Endothelial cell of umbilical vein (primary cell): ENCODE data around the gene ZNF385C. TPM values are rescaled to one million over a fixed set of nuclear protein-coding genes. Genes with fewer than 3 reads are reported as not detected.

Source experiments
- BruUV-seq: library from RNA; stranded (reverse); fragments of 400-500 nt; replicated peaks from 2 replicates; lab custom pipeline; 2021; lab: Mats Ljungman, UMichigan
- CTCF ChIA-PET: fragments of 300-600, 350-600 bp; sonication (Branson Sonifier 250); formaldehyde crosslinking; loops from one replicate; lab custom pipeline; 2021; ENCODE audit warnings: antibody characterized with exemption, inconsistent platforms; lab: Charles Lee
- POLR2A ChIA-PET: fragments of 300-600, 350-600 bp; sonication (Branson Sonifier 250); formaldehyde crosslinking; loops from one replicate; lab custom pipeline; 2021; ENCODE audit warnings: antibody characterized with exemption, inconsistent platforms; lab: Charles Lee
- DNase-seq: peaks from one replicate; pipeline ENCODE4 v3.0.0-alpha.2; 2011; ENCODE audit warnings: low read depth, low spot score
- FAIRE-seq: peaks from 2 replicates; lab custom pipeline; 2011; peaks lifted over from hg19 to GRCh38; lab: Jason Lieb, UNC
- H2AFZ ChIP-seq: 2 replicates; pipeline ENCODE4 v1.6.0; 2012; ENCODE audit warnings: low read depth, low read length, control low read depth, inconsistent platforms
- H3K27ac ChIP-seq: 2 replicates; pipeline ENCODE4 v1.5.1; 2011; ENCODE audit warnings: low read depth, mild to moderate bottlenecking, control low read depth, low read length, moderate library complexity; ENCODE audit not compliant: insufficient read depth
- H3K27me3 ChIP-seq, 2 experiments: 2 replicates each; pipeline versions ENCODE4 v1.6.0 to v1.6.1; 2011; ENCODE audit warnings: low read length in 2 of 2, mixed read lengths in 1 of 2; ENCODE audit not compliant: control insufficient read depth in 2 of 2, insufficient read depth in 2 of 2
- H3K36me3 ChIP-seq, 2 experiments: 2 replicates in 1 of 2; 3 replicates in 1 of 2; pipeline ENCODE4 v1.5.1; 2011; ENCODE audit warnings: low read length in 2 of 2, mild to moderate bottlenecking in 1 of 2, moderate library complexity in 1 of 2; ENCODE audit not compliant: control insufficient read depth in 2 of 2, insufficient read depth in 2 of 2; ENCODE audit errors: extremely low read depth in 1 of 2
- H3K4me1 ChIP-seq: 3 replicates; pipeline ENCODE4 v1.5.1; 2011; ENCODE audit warnings: mild to moderate bottlenecking, low read length; ENCODE audit not compliant: control insufficient read depth, insufficient read depth; ENCODE audit errors: extremely low read depth
- H3K4me2 ChIP-seq: 2 replicates; pipeline ENCODE4 v1.6.1; 2011; ENCODE audit warnings: low read length, control low read depth, mixed read lengths; ENCODE audit not compliant: insufficient read depth
- H3K4me3 ChIP-seq, 3 experiments: fragments of 200-600 bp in 1 of 3; sonication (generic), shearing (Covaris generic) in 1 of 3; replicated peaks in 1 of 3; 2 replicates each; pipeline ENCODE4 v1.5.1; 2011 to 2016; ENCODE audit warnings: control low read depth in 3 of 3, low read length in 3 of 3, mild to moderate bottlenecking in 2 of 3, inconsistent platforms in 1 of 3, low read depth in 1 of 3, moderate library complexity in 1 of 3; ENCODE audit not compliant: insufficient read depth in 1 of 3
- H3K79me2 ChIP-seq: 2 replicates; pipeline ENCODE4 v1.6.0; 2012; ENCODE audit warnings: low read length, inconsistent platforms; ENCODE audit not compliant: control insufficient read depth, insufficient read depth
- H3K9ac ChIP-seq: replicated peaks from 2 replicates; pipeline ENCODE3; 2011; ENCODE audit warnings: low read length, control low read depth; ENCODE audit not compliant: insufficient read depth; ENCODE audit errors: extremely low read depth
- H3K9me1 ChIP-seq: replicated peaks from 3 replicates; pipeline ENCODE4 v1.6.0; 2011; ENCODE audit warnings: mild to moderate bottlenecking, low read length; ENCODE audit not compliant: control insufficient read depth, insufficient read depth; ENCODE audit errors: extremely low read depth
- H3K9me3 ChIP-seq: replicated peaks from 2 replicates; pipeline ENCODE4 v1.5.1; 2012; ENCODE audit warnings: low read length, inconsistent platforms; ENCODE audit not compliant: control insufficient read depth, insufficient read depth
- H4K20me1 ChIP-seq: replicated peaks from 2 replicates; pipeline ENCODE3; 2011; ENCODE audit warnings: mild to moderate bottlenecking, low read length; ENCODE audit not compliant: control insufficient read depth, insufficient read depth; ENCODE audit errors: extremely low read depth
- CTCF ChIP-seq, 2 donors: IDR thresholded peaks; 1 replicate in 1 of 2; 2 replicates in 1 of 2; pipeline ENCODE4 v1.5.1; 2011; ENCODE audit warnings: low read length in 2 of 2, mild to moderate bottlenecking in 2 of 2, moderate library complexity in 2 of 2, control low read depth in 1 of 2, inconsistent platforms in 1 of 2, low read depth in 1 of 2; ENCODE audit not compliant: insufficient read depth in 1 of 2; ENCODE audit errors: extremely low read depth in 1 of 2
- EZH2 ChIP-seq: IDR thresholded peaks from 2 replicates; pipeline ENCODE4 v1.6.1; 2012; ENCODE audit warnings: borderline replicate concordance, low read depth, mild to moderate bottlenecking, moderate library complexity, low read length, inconsistent platforms; ENCODE audit not compliant: severe bottlenecking
- FOS ChIP-seq: IDR thresholded peaks from 2 replicates; pipeline ENCODE4 v1.6.1; 2011; ENCODE audit warnings: mild to moderate bottlenecking, low read length, moderate library complexity, borderline replicate concordance; ENCODE audit not compliant: insufficient read depth
- GATA2 ChIP-seq: IDR thresholded peaks from 2 replicates; pipeline ENCODE4 v1.7.0; 2011; ENCODE audit warnings: low read depth, mild to moderate bottlenecking, moderate library complexity, mixed read lengths, low read length; ENCODE audit not compliant: insufficient read length, insufficient read depth
- JUN ChIP-seq: IDR thresholded peaks from 2 replicates; pipeline ENCODE4 v1.6.1; 2011; ENCODE audit warnings: borderline replicate concordance, low read depth; ENCODE audit not compliant: insufficient read length, insufficient read depth
- MAX ChIP-seq: IDR thresholded peaks from 2 replicates; pipeline ENCODE4 v1.6.1; 2011; ENCODE audit not compliant: insufficient read depth, insufficient read length
- MYC ChIP-seq: IDR thresholded peaks from one replicate; pipeline ENCODE4 v1.6.1; 2011; ENCODE audit warnings: mild to moderate bottlenecking, low read depth, low read length
- POLR2A ChIP-seq: IDR thresholded peaks from 2 replicates; pipeline ENCODE4 v1.6.1; 2012; ENCODE audit warnings: low read depth, mild to moderate bottlenecking, control low read depth, low read length
- POLR2AphosphoS5 ChIP-seq: IDR thresholded peaks from 2 replicates; pipeline ENCODE4 v1.6.1; 2012; ENCODE audit warnings: low read depth, mild to moderate bottlenecking, control low read depth, low read length, moderate library complexity; ENCODE audit not compliant: insufficient read depth
- dilution Hi-C: fragments of 300-500 bp; cut with MboI; formaldehyde crosslinking; loops from one replicate; pipeline ENCODE4 v1.15.0; 2019; ENCODE audit warnings: low sequenced_read_pairs; ENCODE audit not compliant: extremely low pct_ligation_motif_present
- intact Hi-C: fragments of 100-400 bp; cut with micrococcal nuclease; formaldehyde crosslinking; loops from one replicate; pipeline ENCODE4 v1.10.0; 2022
- polyA plus RNA-seq, 4 experiments: library from polyadenylated mRNA; depleted of rRNA in 3 of 4; stranded (reverse) in 3 of 4; unstranded in 1 of 4; fragments of >200 nt; gene quantifications; 2 replicates each; pipeline versions ENCODE4 v1.2.1 to v1.2.3, GENCODE V29; 2011 to 2012; ENCODE audit warnings: missing spikeins in 1 of 4
- total RNA-seq: library from RNA; stranded (reverse); gene quantifications from 2 replicates; pipeline ENCODE4 v1.2.3, GENCODE V29; 2021

The ZNF385C gene
- total and polyA plus RNA-seq, 2 donors (not counting 3 experiments of a cell fraction or from before 2014, with no cell fraction given) = 0.07 TPM; not detected in 1

- ChIA-PET CTCF (interaction anchor here (0.9 to 1.9 kb wide), 9 partner anchors 11 to 90 kb away, joined by 3 to 12 read pairs (median 4); partner anchors contain the start of gene KCNH4), POLR2A (no interaction called here)
- Histone ChIP-seq H4K20me1 (no peaks in the 10 kb centered on the region), H3K79me2 (peaks cover 71% of the 10 kb centered on the region), H2AFZ (no peak overlapping the region), H3K4me3 (peak overlapping the region in 1 of 3 experiments; percentile 44), H3K27ac (peak overlapping the region; percentile 71), H3K4me1 (peaks cover 79% of the 10 kb centered on the region), H3K27me3 (no peaks in the 10 kb centered on the region), H3K36me3 (peaks cover 17 to 27% of the 10 kb centered on the region in 2 experiments), H3K9me1 (no peaks in the 10 kb centered on the region), H3K9me3 (no peaks in the 10 kb centered on the region), H3K9ac (peak overlapping the region; percentile 48), H3K4me2 (peak overlapping the region; percentile 83)
- peak; percentile 90 for TF ChIP-seq FOS
- TF ChIP-seq JUN = peak; percentile 82
- TF ChIP-seq POLR2AphosphoS5 = no peak
- no peak for TF ChIP-seq EZH2
- intact Hi-C loops (loop anchor here (1.0 to 10.0 kb wide), 4 partner anchors 22 to 393 kb away; partner anchors contain the start of genes RAB5C and STAT5B), dilution Hi-C loops (no loop called here)
- DNase-seq (peak; percentile 85), FAIRE-seq (peak; percentile 97)
- BruUV-seq = no TSS peak
These were observed 33.7 kb upstream of the ZNF385C start for GRCh38 chr17:42131981-42132432.

- DNase-seq = no peak
- H3K79me2 ChIP-seq = peaks cover 63% of the 10 kb centered on the region
- ChIA-PET POLR2A (no interaction called here), CTCF (interaction anchor here (1.1 to 1.9 kb wide), 6 partner anchors 18 to 91 kb away, joined by 3 to 12 read pairs (median 4); partner anchors contain the start of gene KCNH4)
- H3K36me3 ChIP-seq = peaks cover 17 to 30% of the 10 kb centered on the region in 2 experiments
- no peaks in the 10 kb centered on the region for H3K9me1 ChIP-seq
- no peak overlapping the region for H2AFZ ChIP-seq
- dilution Hi-C loops = no loop called here
- H3K27me3 ChIP-seq = no peaks in the 10 kb centered on the region
- no peaks in the 10 kb centered on the region for H3K9me3 ChIP-seq
- peak overlapping the region; percentile 83 for H3K4me2 ChIP-seq
- no TSS peak for BruUV-seq
- intact Hi-C loops = loop anchor here (10.0 kb wide), 2 partner anchors 144 to 394 kb away; partner anchors contain the start of gene STAT5B
- FAIRE-seq = peak; percentile 70
- H3K9ac ChIP-seq = peak overlapping the region; percentile 48
- no peak overlapping the region for H3K4me3 ChIP-seq
- H3K27ac ChIP-seq = peak overlapping the region; percentile 71
- TF ChIP-seq MYC (no peak), EZH2 (no peak), CTCF (IDR thresholded peaks at IDR 0.05; ENCODE audit: extremely low read depth in 1 of 2, insufficient read depth in 1 of 2, low read depth in 1 of 2, low read length in 2 of 2) (no peak), JUN (no peak), GATA2 (no peak), POLR2AphosphoS5 (no peak), MAX (no peak), POLR2A (no peak), FOS (no peak)
- peaks cover 72% of the 10 kb centered on the region for H3K4me1 ChIP-seq
- H4K20me1 ChIP-seq = no peaks in the 10 kb centered on the region
These were observed 33.0 kb upstream of the ZNF385C start for GRCh38 chr17:42131232-42131631.
